ENCODE results near the gene PYCR2. TPM values are rescaled to one million over a fixed set of nuclear protein-coding genes. Genes with fewer than 3 reads are reported as not detected.
"Not testable (repeated sequence)": the region's sequence is repeated elsewhere in the genome, so short reads cannot be mapped to it uniquely, and the experiment has no call there.

PYCR2 gene
- total RNA-seq, 4 donors from 2014 or later = 38.8 to 55.0 (median 41.0) TPM

DNA sequence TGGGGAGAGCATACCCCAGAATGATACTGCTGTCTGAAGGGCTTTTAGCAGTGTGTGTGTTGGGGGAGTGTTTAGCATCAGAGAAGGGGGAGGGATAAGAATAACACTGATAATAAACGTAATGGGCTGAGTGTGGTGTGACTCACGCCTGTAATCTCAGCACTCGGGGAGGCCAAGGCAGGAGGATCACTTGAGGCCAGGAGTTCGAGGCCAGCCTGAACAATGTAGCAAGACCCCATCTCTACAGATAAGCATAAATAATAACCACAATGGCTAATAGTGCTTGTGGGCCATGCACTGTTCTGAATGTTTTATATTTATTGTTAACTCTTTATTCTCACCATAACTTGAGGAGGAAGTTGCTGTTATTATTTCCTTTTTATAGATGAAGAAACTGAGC, 19.5 kb upstream of the PYCR2 start:
- H3K36me3 ChIP-seq = no peaks in the 10 kb centered on the region
- TF ChIP-seq CTCF (IDR thresholded peaks at IDR 0.05) = no peak
- no peak for TF ChIP-seq POLR2A (IDR thresholded peaks at IDR 0.05)
- DNase-seq = no peak
- H3K4me3 ChIP-seq (replicated peaks in 1 of 3) = no peak overlapping the region
- WGBS, 2 donors = 86% methylated on average over 4 of the region's 4 CpGs
- intact Hi-C loops (cut with DNase I) = no loop called here
- H3K27me3 ChIP-seq = no peaks in the 10 kb centered on the region
- H3K4me1 ChIP-seq = peaks cover 0 to 11% of the 10 kb centered on the region in 2 donors
- H3K9me3 ChIP-seq = no peaks in the 10 kb centered on the region
- H3K27ac ChIP-seq = no peak overlapping the region

GRCh38 chr1:225942574-225942973, 18.5 kb upstream of the PYCR2 start:
- Histone ChIP-seq H3K9me3 (no peaks in the 10 kb centered on the region), H3K27me3 (no peaks in the 10 kb centered on the region), H3K36me3 (no peaks in the 10 kb centered on the region), H3K4me3 (replicated peaks in 1 of 3) (no peak overlapping the region), H3K27ac (no peak overlapping the region), H3K4me1 (peaks cover 0 to 11% of the 10 kb centered on the region in 2 donors)
- 59 to 73% methylated on average over 7 of the region's 7 CpGs for WGBS, 2 donors
- intact Hi-C loops (cut with DNase I) = no loop called here
- no peak for TF ChIP-seq CTCF (IDR thresholded peaks at IDR 0.05)
- TF ChIP-seq POLR2A (IDR thresholded peaks at IDR 0.05) = no peak
- peak in 1 of 2 donors; percentile 22 for DNase-seq

DNA sequence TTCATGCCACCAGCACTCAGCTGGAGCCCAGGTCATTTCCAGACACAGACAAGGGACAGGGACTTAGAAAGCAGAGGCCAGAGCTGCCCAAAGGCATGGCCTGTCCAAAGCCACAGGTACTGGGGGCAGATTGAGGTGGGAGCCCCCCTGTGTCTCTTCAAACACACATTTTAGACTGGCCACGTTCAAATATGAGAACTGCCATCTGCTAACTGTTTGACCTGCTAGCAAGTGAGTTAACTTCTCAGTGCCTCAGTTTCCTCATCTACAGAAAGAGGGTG, 17.8 kb upstream of the PYCR2 start:
- Histone ChIP-seq H3K9me3 (no peaks in the 10 kb centered on the region), H3K4me1 (peaks cover 0 to 11% of the 10 kb centered on the region in 2 donors), H3K27me3 (no peaks in the 10 kb centered on the region), H3K27ac (no peak overlapping the region), H3K36me3 (no peaks in the 10 kb centered on the region), H3K4me3 (replicated peaks in 1 of 3) (no peak overlapping the region)
- TF ChIP-seq POLR2A (IDR thresholded peaks at IDR 0.05) = no peak
- TF ChIP-seq CTCF (IDR thresholded peaks at IDR 0.05) = no peak
- intact Hi-C loops (cut with DNase I) = no loop called here
- no peak for DNase-seq
- 24 to 43% methylated on average over 1 of the region's 1 CpG for WGBS, 2 donors

- TF ChIP-seq CTCF (IDR thresholded peaks at IDR 0.05) (no peak), POLR2A (IDR thresholded peaks at IDR 0.05) (no peak)
- DNase-seq = no peak
- Histone ChIP-seq H3K4me1 (peaks cover 0 to 11% of the 10 kb centered on the region in 2 donors), H3K27me3 (no peaks in the 10 kb centered on the region), H3K9me3 (no peaks in the 10 kb centered on the region), H3K4me3 (replicated peaks in 1 of 3) (no peak within 1 kb of the TSS), H3K36me3 (no peaks in the 10 kb centered on the region), H3K27ac (no peak within 1 kb of the TSS)
- WGBS, 2 donors = 70 to 76% methylated on average over 6 of the region's 6 CpGs
- intact Hi-C loops (cut with DNase I) = no loop called here
Observed at GRCh38 chr1:225941187-225941941, 17.3 kb upstream of the PYCR2 start, which contains the start of gene LEFTY2. Gene LEFTY2 (minus strand): TSS chr1:225941220. CDS start chr1:225941140, 80 bp downstream.

DNA sequence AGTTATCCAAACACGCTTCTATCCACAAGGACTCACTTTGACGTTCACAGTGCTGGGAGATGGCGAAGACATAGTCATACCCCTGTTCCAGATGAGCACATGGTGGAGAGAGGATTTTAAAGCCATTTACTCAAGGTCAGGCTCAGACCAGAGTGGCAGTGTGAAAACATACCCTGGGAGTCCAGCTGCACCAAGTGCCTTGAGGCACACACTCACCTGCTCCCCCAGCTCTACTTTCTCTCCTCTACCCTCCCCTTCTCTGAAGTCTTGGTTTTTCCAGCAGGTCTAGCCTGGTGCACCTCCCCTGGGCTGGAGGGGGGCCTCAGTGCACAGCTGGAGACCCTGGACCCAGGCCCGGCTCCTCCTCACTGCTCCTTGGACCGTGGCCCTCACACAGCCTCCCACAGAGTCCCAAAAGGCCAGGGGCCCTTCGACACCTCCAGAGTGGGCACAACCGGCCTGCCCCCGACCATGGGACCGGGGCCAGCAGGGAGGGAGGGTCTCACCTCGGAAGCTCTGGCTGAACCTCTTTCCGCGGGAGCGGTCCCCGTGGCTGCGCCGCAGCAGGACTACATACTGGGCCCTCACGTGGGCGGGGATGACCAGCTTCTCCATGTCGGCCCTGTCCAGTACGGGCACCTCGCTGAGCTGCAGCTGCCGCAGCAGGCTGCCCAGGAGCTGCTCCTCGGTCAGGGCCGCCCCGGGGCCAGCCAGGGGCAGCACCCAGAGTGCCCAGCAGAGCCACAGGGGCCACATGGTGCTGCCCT, 16.5 kb upstream of the PYCR2 start:
- no peak overlapping the region for H3K4me3 ChIP-seq (replicated peaks in 1 of 3)
- H3K27me3 ChIP-seq = no peaks in the 10 kb centered on the region
- no peak overlapping the region for H3K27ac ChIP-seq
- no peak for TF ChIP-seq CTCF (IDR thresholded peaks at IDR 0.05)
- no peak for TF ChIP-seq POLR2A (IDR thresholded peaks at IDR 0.05)
- no peaks in the 10 kb centered on the region for H3K9me3 ChIP-seq
- no peaks in the 10 kb centered on the region for H3K36me3 ChIP-seq
- intact Hi-C loops (cut with DNase I) = no loop called here
- 72 to 86% methylated on average over 4 to 13 of the region's 25 CpGs for WGBS, 2 donors
- H3K4me1 ChIP-seq = peaks cover 0 to 11% of the 10 kb centered on the region in 2 donors
- DNase-seq = no peak

- DNase-seq; H3K27me3 ChIP-seq; H3K4me3 ChIP-seq (replicated peaks in 1 of 3); H3K36me3 ChIP-seq; intact Hi-C loops (cut with DNase I); H3K27ac ChIP-seq; H3K9me3 ChIP-seq: not testable (repeated sequence)
- H3K4me1 ChIP-seq = peaks cover 0 to 11% of the 10 kb centered on the region in 2 donors
- 79% methylated on average over 4 of the region's 8 CpGs; no CpG with 5 or more reads in 1 of the 2 donors for WGBS, 2 donors
Observed at GRCh38 chr1:225939939-225940310, 15.9 kb upstream of the PYCR2 start.

DNA sequence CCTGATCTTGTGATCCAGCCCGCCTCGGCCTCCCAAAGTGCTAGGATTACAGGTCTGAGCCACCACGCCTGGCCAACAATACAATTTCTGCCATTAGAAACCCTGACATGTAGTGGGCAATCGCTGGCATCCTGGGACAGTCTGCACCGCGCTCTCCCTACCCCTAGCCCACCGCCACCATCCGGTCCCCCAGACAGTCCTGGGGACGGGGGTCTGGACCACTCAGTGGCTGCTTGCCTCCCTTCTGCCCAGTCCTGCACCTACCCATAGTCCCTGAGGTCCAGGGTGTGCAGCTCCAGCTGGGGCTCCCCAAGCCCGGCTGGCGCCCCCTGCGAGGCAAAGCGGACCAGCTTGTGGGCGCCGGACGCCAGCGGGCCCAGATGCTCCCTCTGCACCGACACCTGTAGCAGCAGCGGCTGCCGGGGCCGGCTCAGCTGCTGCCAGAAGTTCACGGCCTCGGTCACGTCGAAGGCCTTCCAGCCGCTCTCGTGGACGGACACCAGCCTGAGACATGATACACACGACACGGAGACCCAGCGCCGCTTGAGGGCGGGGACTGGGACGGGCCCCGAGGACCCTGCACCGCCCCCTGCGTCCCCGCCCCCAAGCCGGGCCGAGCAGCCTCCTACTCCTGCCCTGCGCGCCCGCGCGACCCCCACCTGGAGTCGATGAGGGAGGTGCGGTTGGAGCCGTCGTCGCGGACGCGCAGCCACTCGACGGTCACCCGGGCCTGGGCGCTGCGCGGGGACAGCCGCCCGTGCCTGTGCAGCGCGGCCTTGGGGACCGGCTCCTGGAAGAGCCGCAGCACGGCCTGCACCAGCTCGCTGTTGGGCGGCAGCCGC, 15.3 kb upstream of the PYCR2 start:
- H3K27me3 ChIP-seq; H3K27ac ChIP-seq; H3K9me3 ChIP-seq; intact Hi-C loops (cut with DNase I); H3K36me3 ChIP-seq; H3K4me3 ChIP-seq (replicated peaks in 1 of 3): not testable (repeated sequence)
- WGBS, 2 donors = 89 to 93% methylated on average over 4 to 6 of the region's 69 CpGs
- H3K4me1 ChIP-seq = peaks cover 0 to 11% of the 10 kb centered on the region in 2 donors
- DNase-seq = peak; percentile 12 to 23
